Stimulated activated CD4-positive, alpha-beta T cell treated with anti-CD3 and anti-CD28 coated beads, Interleukin-15, amount 100 ng/mL, for 48 hours (primary cell): ENCODE measurements around the gene CYP2B6.
"Not testable (repeated sequence)": the region's sequence is repeated elsewhere in the genome, so short reads cannot be mapped to it uniquely, and the experiment has no call there.

Experiments
- DNase-seq, 2 donors: peaks; one replicate each; pipeline ENCODE4 v3.0.0-alpha.2; 2020; ENCODE audit warnings: low read depth in 2 of 2

CYP2B6 gene

DNA sequence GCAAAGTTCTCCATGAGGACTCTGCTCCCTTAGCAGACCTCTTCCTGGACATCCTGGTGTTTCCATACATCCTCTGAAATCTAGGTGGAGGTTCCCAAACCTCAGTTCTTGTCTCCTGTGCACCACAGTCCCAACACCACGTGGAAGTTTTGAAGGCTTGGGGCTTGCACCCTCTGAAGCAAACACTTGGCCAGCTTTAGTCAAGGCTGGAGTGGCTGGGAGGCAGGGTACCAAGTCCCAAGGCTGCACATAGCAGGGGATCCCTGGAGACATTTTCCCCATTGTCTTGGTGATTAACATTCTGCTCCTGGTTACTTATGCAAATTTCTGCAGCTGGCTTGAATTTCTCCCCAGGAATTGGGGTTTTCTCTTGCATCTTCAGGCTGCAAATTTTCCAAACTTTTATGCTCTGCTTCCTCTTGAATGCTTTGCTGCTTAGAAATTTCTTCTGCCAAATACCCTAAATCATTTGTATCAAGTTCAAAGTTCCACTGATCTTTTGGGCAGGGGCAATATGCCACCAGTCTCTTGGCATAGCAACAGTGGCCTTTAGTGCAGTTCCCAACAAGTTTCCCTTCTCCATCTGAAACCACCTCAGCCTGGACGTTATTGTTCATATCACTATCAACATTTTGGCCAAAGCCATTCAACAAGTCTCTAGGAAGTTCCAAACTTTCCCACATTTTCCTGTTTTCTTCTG lies 10.2 kb upstream of the CYP2B6 start:
- DNase-seq, result not testable (repeated sequence)

DNA sequence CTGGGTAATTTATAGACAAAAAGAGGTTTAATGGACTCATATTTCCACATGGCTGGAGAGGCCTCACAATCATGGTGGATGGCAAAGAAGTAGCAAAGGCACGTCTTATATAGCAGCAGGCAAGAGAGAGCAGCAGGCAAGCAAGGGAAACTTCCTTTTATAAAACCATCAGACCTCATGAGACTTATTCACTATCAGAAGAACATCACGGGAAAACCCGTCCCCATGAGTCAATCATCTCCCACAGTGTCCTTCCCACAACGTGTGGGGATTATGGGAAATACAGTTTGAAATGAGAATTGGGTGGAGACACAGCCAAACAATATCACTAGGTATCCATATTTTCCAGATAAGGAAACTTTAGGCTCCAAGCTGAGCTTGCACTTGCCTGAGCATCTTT lies 9.5 kb upstream of the CYP2B6 start:
- DNase-seq, result no peak

DNA sequence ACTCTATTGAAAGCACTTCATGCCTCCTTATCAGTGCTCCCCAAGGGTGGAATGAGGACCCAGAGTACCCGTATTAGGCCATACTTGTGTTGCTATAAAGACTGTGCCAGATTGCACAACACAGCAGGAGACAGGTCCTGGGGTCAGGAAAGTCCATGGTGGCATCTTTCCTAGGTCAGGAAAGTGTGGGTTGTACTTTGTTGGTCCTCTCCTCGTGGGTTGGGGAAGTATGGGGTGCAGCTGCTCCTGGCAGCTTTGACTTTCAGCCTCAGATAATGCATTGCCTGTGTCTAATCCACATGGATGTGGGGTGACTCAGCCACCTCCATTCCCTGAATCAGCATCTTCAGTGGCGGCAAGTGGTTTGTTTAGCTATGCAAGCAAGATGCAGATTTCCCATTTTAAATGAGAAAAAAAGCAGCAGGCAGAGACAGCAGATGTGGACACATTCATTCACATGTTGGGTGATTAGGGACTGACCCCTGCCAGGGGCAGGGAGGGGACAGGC lies 8.4 kb upstream of the CYP2B6 start:
- no peak for DNase-seq

GRCh38 chr19:40989453-40989852 lies 1.6 kb upstream of the CYP2B6 start:
- no peak for DNase-seq

- DNase-seq, result no peak
Observed at GRCh38 chr19:40995355-40995754, 4.3 kb downstream of the CYP2B6 start.

GRCh38 chr19:40999018-40999417 lies 7.9 kb downstream of the CYP2B6 start:
- DNase-seq, result not testable (repeated sequence)

GRCh38 chr19:41000310-41000737 lies 9.2 kb downstream of the CYP2B6 start:
- no peak for DNase-seq

GRCh38 chr19:41001243-41001971 lies 10.3 kb downstream of the CYP2B6 start:
- no peak for DNase-seq

DNA sequence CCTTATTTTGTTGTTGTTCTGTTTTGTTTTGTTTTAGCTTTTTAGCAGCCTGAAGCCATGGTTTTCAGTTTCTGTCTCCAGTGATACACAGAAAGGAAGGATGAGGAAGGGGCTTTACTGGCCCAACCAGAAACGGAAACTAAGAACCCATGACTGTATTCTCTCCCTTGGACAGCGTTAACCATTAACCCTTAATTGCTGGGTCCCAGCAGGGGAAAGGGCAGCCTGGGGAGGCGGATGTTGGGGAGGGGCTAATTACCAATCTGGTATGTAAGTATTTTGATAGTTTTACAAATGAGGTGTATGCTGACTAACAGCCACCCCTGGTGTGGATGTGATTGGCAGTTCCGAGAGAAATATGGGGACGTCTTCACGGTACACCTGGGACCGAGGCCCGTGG lies 12.6 kb downstream of the CYP2B6 start:
- DNase-seq, result not testable (repeated sequence)

- DNase-seq, result no peak
Observed at GRCh38 chr19:41009700-41010235, 18.7 kb downstream of the CYP2B6 start.

- DNase-seq, result no peak
Observed at GRCh38 chr19:41013359-41013758, 22.3 kb downstream of the CYP2B6 start.

GRCh38 chr19:41014643-41015042 lies 23.6 kb downstream of the CYP2B6 start:
- no peak for DNase-seq

DNA sequence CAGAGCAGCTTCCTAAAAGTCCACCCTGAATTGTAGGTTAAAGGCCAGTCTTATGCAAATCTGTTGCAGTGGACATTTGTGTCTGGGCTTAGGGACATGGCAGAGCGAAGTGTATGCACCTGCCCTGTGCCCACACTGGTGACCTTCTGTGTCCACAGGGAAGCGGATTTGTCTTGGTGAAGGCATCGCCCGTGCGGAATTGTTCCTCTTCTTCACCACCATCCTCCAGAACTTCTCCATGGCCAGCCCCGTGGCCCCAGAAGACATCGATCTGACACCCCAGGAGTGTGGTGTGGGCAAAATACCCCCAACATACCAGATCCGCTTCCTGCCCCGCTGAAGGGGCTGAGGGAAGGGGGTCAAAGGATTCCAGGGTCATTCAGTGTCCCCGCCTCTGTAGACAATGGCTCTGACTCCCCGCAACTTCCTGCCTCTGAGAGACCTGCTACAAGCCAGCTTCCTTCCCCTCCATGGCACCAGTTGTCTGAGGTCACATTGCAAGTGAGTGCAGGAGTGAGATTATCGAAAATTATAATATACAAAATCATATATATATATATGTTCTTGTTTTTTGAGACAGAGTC lies 25.5 kb downstream of the CYP2B6 start:
- no peak for DNase-seq

DNA sequence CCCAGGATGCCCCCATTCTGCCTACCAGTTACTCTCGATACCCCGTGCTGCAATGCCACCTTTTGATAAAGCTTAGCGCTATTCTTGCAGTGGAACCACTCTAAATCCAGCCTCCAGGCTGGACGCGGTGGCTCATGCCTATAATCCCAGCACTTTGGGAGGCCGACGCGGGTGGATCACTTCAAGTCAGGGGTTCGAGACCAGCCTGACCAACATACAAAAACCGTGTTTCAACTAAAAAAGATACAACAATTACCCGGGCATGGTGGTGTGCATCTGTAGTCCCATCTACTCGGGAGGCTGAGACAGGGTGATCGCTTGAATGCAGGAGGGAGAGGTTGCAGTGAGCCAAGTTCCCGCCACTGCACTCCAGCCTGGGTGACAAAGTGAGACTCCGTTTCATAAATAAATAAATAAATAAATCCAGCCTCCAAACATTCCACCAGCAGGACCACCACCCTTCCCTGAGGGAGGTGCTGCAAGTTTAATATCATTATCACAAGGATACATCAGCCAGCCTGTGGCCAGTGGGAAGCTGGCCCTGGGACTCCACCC lies 27.7 kb downstream of the CYP2B6 start:
- no peak for DNase-seq

GRCh38 chr19:41019346-41019745 lies 28.3 kb downstream of the CYP2B6 start:
- DNase-seq, result no peak

DNA sequence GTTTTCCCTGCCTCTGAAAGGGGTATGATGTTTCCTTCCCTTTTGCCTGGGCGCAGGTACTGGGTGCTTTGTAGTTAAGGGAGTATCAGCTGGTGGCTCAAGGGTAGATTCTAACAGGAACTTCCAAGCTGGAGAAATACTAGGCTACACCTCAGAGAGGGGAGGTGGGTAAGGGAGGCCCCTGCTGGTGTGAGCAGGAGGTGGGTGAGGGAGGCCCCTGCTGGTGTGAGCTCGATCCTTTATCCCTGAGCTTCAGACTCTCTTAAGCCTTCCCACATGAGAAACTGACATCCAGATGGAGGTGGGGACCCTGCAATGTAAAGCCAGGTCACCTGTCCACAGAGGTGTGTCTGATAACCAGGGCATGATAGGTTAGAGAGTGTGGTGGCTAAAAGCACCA lies 32.1 kb downstream of the CYP2B6 start:
- no peak for DNase-seq

- DNase-seq, result no peak
Observed at GRCh38 chr19:41025411-41025810, 34.3 kb downstream of the CYP2B6 start.

- DNase-seq, result no peak
Observed at GRCh38 chr19:41025871-41026270, 34.8 kb downstream of the CYP2B6 start.

DNA sequence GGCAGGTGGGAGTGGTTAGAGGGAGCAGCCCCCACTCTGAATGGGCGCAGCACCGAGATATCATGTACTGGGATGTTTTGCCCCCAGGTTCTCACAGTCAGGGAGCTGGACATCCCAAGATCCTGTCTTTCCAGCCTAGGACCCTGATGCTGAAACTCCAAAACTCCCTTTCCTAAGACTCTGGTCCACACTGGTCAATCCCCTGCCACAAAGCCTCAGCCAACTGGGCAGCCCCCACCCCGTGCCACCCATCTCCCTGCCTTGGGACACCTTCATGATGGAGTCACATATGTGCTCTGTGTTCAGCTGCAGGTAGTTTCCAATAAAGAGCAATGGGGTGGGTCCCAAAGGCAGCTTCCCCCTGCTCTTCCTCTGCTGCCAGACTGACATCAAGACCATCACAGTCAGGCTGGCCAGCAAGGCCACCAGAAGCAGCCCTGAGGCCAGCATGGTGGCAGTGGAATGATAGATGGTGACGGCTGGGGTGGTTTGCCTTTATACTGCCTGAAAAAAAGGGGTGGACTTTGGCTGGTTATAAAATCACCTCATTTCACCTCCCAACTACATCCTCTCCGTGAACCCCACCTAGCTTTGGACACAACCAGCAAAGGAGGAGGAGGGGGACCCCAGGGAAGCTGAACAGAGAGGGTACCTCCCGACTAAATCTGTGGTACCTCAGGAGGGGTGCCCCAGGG lies 36.3 kb downstream of the CYP2B6 start:
- no peak for DNase-seq

- DNase-seq, result no peak
Observed at GRCh38 chr19:41029524-41030432, 38.7 kb downstream of the CYP2B6 start.

GRCh38 chr19:41030651-41031050 lies 39.6 kb downstream of the CYP2B6 start:
- no peak for DNase-seq
